HL-60 (cell line): ENCODE data around the gene APCDD1.

ENCODE experiments used
- DNase-seq, 2 experiments: peaks; one replicate each; pipeline ENCODE4 v3.0.0-alpha.2; 2010 to 2020; ENCODE audit warnings: low read depth in 1 of 2, low spot score in 1 of 2
- H3K27ac ChIP-seq: fragments of 250-450 bp; sonication (Bioruptor Pico); replicated peaks from 2 replicates; pipeline ENCODE4 v1.5.1; 2020; ENCODE audit warnings: mild to moderate bottlenecking, moderate library complexity
- H3K27me3 ChIP-seq: fragments of 250-450 bp; sonication (Bioruptor Pico); 2 replicates; pipeline ENCODE4 v1.5.1; 2021; ENCODE audit warnings: mild to moderate bottlenecking, moderate library complexity; ENCODE audit not compliant: insufficient read depth, poor library complexity, severe bottlenecking
- H3K4me3 ChIP-seq: replicated peaks from 2 replicates; pipeline ENCODE4 v1.5.1; 2011; ENCODE audit warnings: mild to moderate bottlenecking, control low read depth, low read length; ENCODE audit not compliant: insufficient read depth
- CTCF ChIP-seq: IDR thresholded peaks from one replicate; pipeline ENCODE4 v1.5.1; 2011; ENCODE audit warnings: low read length, control low read depth, inconsistent platforms; ENCODE audit not compliant: insufficient read depth
- GABPA ChIP-seq: IDR thresholded peaks from 2 replicates; pipeline ENCODE4 v1.6.1; 2012; ENCODE audit warnings: low read depth
- POLR2AphosphoS5 ChIP-seq: IDR thresholded peaks from 2 replicates; pipeline ENCODE4 v1.6.1; 2012; ENCODE audit warnings: low read depth
- SPI1 ChIP-seq: IDR thresholded peaks from 2 replicates; pipeline ENCODE4 v1.6.1; 2012; ENCODE audit warnings: low read depth, mild to moderate bottlenecking, borderline replicate concordance
- TF ChIP-seq, protein P1 (sequence below): IDR thresholded peaks from 2 replicates; pipeline ENCODE4 v1.6.1; 2012; ENCODE audit warnings: low read depth; ENCODE audit not compliant: insufficient replicate concordance

The APCDD1 gene

DNA sequence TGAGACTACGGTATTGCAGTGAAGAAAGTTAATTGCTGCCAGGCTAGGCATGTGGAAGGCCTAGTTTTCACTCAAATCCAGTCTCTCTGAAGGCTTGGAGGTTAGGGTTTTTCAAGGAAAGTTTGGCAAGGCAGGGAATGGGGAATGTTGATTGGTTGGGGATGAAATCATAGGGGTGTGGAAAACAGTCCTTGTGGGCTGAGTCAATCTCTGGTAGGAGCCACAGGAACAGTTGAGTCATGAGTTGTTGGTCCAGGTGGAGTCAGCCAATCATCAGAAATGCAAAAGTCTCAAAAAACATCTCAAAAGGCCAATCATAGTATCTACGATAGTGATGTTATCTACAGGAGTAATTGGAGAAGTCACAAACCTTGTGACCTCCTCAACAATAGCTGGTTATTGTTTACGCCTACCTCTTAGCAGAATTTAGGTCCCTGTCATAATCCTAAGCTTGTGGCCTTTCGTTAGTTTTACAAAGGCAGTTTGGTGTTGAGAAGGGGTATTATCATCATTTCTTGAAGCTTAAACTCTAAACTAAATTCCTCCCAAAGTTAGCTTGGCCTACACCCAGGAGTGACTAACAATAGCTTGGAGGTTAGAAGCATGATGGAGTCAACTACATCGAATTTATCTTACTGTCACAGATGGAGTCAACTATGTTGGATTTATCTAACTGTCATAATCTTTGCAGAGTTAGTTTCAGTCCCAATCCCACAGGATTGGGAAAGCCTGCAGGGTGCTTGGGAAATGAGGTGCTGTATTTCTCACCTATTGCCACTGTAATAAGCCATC is 33.7 kb upstream of the APCDD1 start:
- DNase-seq, result no peak
- no peak for TF ChIP-seq SPI1
- no peak overlapping the region for H3K4me3 ChIP-seq
- H3K27me3 ChIP-seq, result no peaks in the 10 kb centered on the region
- H3K27ac ChIP-seq, result no peak overlapping the region

GRCh38 chr18:10421859-10422258 is 32.6 kb upstream of the APCDD1 start:
- H3K4me3 ChIP-seq, result no peak overlapping the region
- H3K27me3 ChIP-seq, result no peaks in the 10 kb centered on the region
- DNase-seq, result no peak
- no peak overlapping the region for H3K27ac ChIP-seq
- TF ChIP-seq, protein P1, sequence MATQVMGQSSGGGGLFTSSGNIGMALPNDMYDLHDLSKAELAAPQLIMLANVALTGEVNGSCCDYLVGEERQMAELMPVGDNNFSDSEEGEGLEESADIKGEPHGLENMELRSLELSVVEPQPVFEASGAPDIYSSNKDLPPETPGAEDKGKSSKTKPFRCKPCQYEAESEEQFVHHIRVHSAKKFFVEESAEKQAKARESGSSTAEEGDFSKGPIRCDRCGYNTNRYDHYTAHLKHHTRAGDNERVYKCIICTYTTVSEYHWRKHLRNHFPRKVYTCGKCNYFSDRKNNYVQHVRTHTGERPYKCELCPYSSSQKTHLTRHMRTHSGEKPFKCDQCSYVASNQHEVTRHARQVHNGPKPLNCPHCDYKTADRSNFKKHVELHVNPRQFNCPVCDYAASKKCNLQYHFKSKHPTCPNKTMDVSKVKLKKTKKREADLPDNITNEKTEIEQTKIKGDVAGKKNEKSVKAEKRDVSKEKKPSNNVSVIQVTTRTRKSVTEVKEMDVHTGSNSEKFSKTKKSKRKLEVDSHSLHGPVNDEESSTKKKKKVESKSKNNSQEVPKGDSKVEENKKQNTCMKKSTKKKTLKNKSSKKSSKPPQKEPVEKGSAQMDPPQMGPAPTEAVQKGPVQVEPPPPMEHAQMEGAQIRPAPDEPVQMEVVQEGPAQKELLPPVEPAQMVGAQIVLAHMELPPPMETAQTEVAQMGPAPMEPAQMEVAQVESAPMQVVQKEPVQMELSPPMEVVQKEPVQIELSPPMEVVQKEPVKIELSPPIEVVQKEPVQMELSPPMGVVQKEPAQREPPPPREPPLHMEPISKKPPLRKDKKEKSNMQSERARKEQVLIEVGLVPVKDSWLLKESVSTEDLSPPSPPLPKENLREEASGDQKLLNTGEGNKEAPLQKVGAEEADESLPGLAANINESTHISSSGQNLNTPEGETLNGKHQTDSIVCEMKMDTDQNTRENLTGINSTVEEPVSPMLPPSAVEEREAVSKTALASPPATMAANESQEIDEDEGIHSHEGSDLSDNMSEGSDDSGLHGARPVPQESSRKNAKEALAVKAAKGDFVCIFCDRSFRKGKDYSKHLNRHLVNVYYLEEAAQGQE, result no peak
- TF ChIP-seq SPI1 (no peak), GABPA (no peak), CTCF (no peak), POLR2AphosphoS5 (no peak)

GRCh38 chr18:10422731-10423130 is 31.7 kb upstream of the APCDD1 start:
- H3K27ac ChIP-seq, result no peak overlapping the region
- no peak overlapping the region for H3K4me3 ChIP-seq
- H3K27me3 ChIP-seq, result peaks cover 4% of the 10 kb centered on the region
- DNase-seq, result no peak
- TF ChIP-seq CTCF (no peak), GABPA (no peak), POLR2AphosphoS5 (no peak), SPI1 (no peak)
- TF ChIP-seq, protein P1, result no peak

DNA sequence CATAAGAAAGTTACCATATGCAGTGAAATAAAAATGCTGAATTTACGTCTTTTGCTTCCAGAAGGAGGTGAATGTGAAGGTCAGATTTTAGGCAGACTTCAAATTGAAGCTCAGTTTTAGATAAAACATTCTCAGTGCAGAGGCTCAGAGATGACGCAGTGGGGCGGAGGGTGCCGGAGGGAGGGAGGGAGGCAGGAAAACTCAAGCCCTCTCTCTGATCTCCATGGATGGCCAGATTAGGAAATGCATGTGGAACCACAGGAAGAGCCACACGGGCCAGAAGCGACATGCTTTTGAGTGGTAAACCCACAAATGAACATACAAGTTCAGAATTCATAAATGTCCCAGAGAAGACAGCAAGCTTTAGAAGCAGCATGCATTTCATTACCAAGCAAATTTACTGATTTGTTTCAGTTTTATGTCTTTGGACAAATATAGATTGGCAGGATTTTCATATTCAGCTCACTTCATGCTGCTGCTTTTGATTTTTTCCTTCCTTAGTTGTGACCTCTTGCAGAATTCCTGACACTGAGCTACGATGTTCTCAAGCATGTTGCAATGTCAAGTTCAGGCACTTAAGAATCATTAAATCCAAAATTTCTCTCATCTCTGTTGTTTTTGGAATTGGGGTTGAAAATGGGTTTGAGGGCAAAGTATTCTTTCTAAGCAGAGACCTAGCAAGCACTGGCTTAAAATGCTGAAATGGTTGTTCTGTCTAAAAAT is 29.7 kb upstream of the APCDD1 start:
- Histone ChIP-seq H3K27ac (no peak overlapping the region), H3K4me3 (no peak overlapping the region), H3K27me3 (peaks cover 5% of the 10 kb centered on the region)
- no peak for DNase-seq
- TF ChIP-seq CTCF (no peak), POLR2AphosphoS5 (no peak), SPI1 (no peak), GABPA (no peak)
- TF ChIP-seq, protein P1, result no peak
